HEK293 (cell line): ENCODE data around the gene NAPSA.

Experiments
- CTCF ChIP-seq: fragments of 450-650 bp; formaldehyde crosslinking; IDR thresholded peaks from 2 replicates; pipeline ENCODE4 v1.5.1; 2016; ENCODE audit warnings: missing biosample characterization, missing genetic modification characterization
- GLIS1 ChIP-seq: fragments of 450-650 bp; formaldehyde crosslinking; IDR thresholded peaks from 2 replicates; pipeline ENCODE4 v1.5.1; 2016; ENCODE audit warnings: missing biosample characterization, missing genetic modification characterization
- KLF1 ChIP-seq: fragments of 450-650 bp; formaldehyde crosslinking; IDR thresholded peaks from 2 replicates; pipeline ENCODE4 v1.5.1; 2016; ENCODE audit warnings: missing biosample characterization, missing genetic modification characterization
- KLF9 ChIP-seq: fragments of 450-650 bp; formaldehyde crosslinking; IDR thresholded peaks from 2 replicates; pipeline ENCODE4 v1.5.1; 2016; ENCODE audit warnings: missing biosample characterization, missing genetic modification characterization, low read depth
- MEIS1 ChIP-seq: sonication (generic); formaldehyde crosslinking; IDR thresholded peaks from 2 replicates; pipeline ENCODE4 v1.8.1; 2022; ENCODE audit warnings: missing genetic modification reagents, mild to moderate bottlenecking, borderline replicate concordance
- SCRT1 ChIP-seq: fragments of 450-650 bp; formaldehyde crosslinking; IDR thresholded peaks from 2 replicates; pipeline ENCODE4 v1.5.1; 2016; ENCODE audit warnings: missing biosample characterization, missing genetic modification characterization, borderline replicate concordance
- TCF7L2 ChIP-seq: IDR thresholded peaks from 2 replicates; pipeline ENCODE4 v1.6.1; 2011; ENCODE audit warnings: low read depth, mild to moderate bottlenecking, inconsistent platforms, low read length, moderate library complexity, borderline replicate concordance
- ZBTB6 ChIP-seq: fragments of 450-650 bp; formaldehyde crosslinking; IDR thresholded peaks from 2 replicates; pipeline ENCODE4 v1.5.1; 2017; ENCODE audit warnings: missing biosample characterization, missing genetic modification characterization
- ZBTB8A ChIP-seq: fragments of 450-650 bp; formaldehyde crosslinking; IDR thresholded peaks from 2 replicates; pipeline ENCODE4 v1.5.1; 2016; ENCODE audit warnings: missing biosample characterization, missing genetic modification characterization
- ZFP69B ChIP-seq: fragments of 450-650 bp; formaldehyde crosslinking; IDR thresholded peaks from 2 replicates; pipeline ENCODE4 v1.5.1; 2016; ENCODE audit warnings: missing biosample characterization, missing genetic modification characterization
- ZIC2 ChIP-seq: fragments of 450-650 bp; formaldehyde crosslinking; IDR thresholded peaks from 2 replicates; pipeline ENCODE4 v1.5.1; 2016; ENCODE audit warnings: missing biosample characterization, missing genetic modification characterization
- ZNF148 ChIP-seq: fragments of 450-650 bp; formaldehyde crosslinking; IDR thresholded peaks from 2 replicates; pipeline ENCODE4 v1.5.0; 2017; ENCODE audit warnings: missing biosample characterization, missing genetic modification characterization, borderline replicate concordance
- ZNF19 ChIP-seq: fragments of 450-650 bp; formaldehyde crosslinking; IDR thresholded peaks from 2 replicates; pipeline ENCODE4; 2016; ENCODE audit warnings: missing biosample characterization, missing genetic modification characterization, low read depth
- ZNF24 ChIP-seq: fragments of 450-650 bp; formaldehyde crosslinking; IDR thresholded peaks from 2 replicates; pipeline ENCODE4 v1.5.1; 2016; ENCODE audit warnings: missing biosample characterization, missing genetic modification characterization
- ZNF292 ChIP-seq: fragments of 450-650 bp; formaldehyde crosslinking; IDR thresholded peaks from 2 replicates; pipeline ENCODE4 v1.5.1; 2016; ENCODE audit warnings: low read depth, missing biosample characterization, missing genetic modification characterization, borderline replicate concordance
- ZNF302 ChIP-seq: fragments of 450-650 bp; formaldehyde crosslinking; IDR thresholded peaks from 2 replicates; pipeline ENCODE4 v1.5.1; 2016; ENCODE audit warnings: missing biosample characterization, missing genetic modification characterization, low read depth
- ZNF324 ChIP-seq: fragments of 450-650 bp; formaldehyde crosslinking; IDR thresholded peaks from 2 replicates; pipeline ENCODE4 v1.5.1; 2016; ENCODE audit warnings: missing biosample characterization, missing genetic modification characterization
- ZNF423 ChIP-seq: fragments of 450-650 bp; formaldehyde crosslinking; IDR thresholded peaks from 2 replicates; pipeline ENCODE4 v1.5.1; 2016; ENCODE audit warnings: missing biosample characterization, missing genetic modification characterization
- ZNF473 ChIP-seq: fragments of 450-650 bp; formaldehyde crosslinking; IDR thresholded peaks from 2 replicates; pipeline ENCODE4 v1.5.1; 2017; ENCODE audit warnings: missing biosample characterization, missing genetic modification characterization
- ZNF501 ChIP-seq: fragments of 450-650 bp; formaldehyde crosslinking; IDR thresholded peaks from 2 replicates; pipeline ENCODE4 v1.5.1; 2016; ENCODE audit warnings: missing biosample characterization, missing genetic modification characterization
- ZNF510 ChIP-seq: fragments of 450-650 bp; formaldehyde crosslinking; IDR thresholded peaks from 2 replicates; pipeline ENCODE4 v1.5.1; 2018; ENCODE audit warnings: mild to moderate bottlenecking, missing genetic modification characterization, missing biosample characterization; ENCODE audit not compliant: insufficient replicate concordance
- ZNF558 ChIP-seq: fragments of 450-650 bp; formaldehyde crosslinking; IDR thresholded peaks from 2 replicates; pipeline ENCODE4 v1.5.1; 2016; ENCODE audit warnings: missing biosample characterization, missing genetic modification characterization
- ZNF585B ChIP-seq: fragments of 450-650 bp; formaldehyde crosslinking; IDR thresholded peaks from 2 replicates; pipeline ENCODE4 v1.5.1; 2016; ENCODE audit warnings: missing biosample characterization, missing genetic modification characterization
- ZNF600 ChIP-seq: fragments of 450-650 bp; formaldehyde crosslinking; IDR thresholded peaks from 2 replicates; pipeline ENCODE4 v1.5.1; 2016; ENCODE audit warnings: missing biosample characterization, missing genetic modification characterization
- ZNF704 ChIP-seq: fragments of 450-650 bp; formaldehyde crosslinking; IDR thresholded peaks from 2 replicates; pipeline ENCODE4 v1.5.1; 2016; ENCODE audit warnings: missing biosample characterization, missing genetic modification characterization
- ZNF785 ChIP-seq: fragments of 450-650 bp; formaldehyde crosslinking; IDR thresholded peaks from 2 replicates; pipeline ENCODE4 v1.5.1; 2016; ENCODE audit warnings: missing biosample characterization, missing genetic modification characterization
- ZSCAN16 ChIP-seq: fragments of 450-650 bp; formaldehyde crosslinking; IDR thresholded peaks from 2 replicates; pipeline ENCODE4 v1.5.1; 2016; ENCODE audit warnings: missing biosample characterization, missing genetic modification characterization
- TF ChIP-seq, protein P1 (sequence below): fragments of 450-650 bp; formaldehyde crosslinking; IDR thresholded peaks from 2 replicates; pipeline ENCODE4 v1.5.1; 2016; ENCODE audit warnings: missing biosample characterization, missing genetic modification characterization
- TF ChIP-seq, protein P2 (sequence below): fragments of 450-650 bp; formaldehyde crosslinking; IDR thresholded peaks from 2 replicates; pipeline ENCODE4 v1.5.1; 2016; ENCODE audit warnings: missing biosample characterization, missing genetic modification characterization

Gene NAPSA

DNA sequence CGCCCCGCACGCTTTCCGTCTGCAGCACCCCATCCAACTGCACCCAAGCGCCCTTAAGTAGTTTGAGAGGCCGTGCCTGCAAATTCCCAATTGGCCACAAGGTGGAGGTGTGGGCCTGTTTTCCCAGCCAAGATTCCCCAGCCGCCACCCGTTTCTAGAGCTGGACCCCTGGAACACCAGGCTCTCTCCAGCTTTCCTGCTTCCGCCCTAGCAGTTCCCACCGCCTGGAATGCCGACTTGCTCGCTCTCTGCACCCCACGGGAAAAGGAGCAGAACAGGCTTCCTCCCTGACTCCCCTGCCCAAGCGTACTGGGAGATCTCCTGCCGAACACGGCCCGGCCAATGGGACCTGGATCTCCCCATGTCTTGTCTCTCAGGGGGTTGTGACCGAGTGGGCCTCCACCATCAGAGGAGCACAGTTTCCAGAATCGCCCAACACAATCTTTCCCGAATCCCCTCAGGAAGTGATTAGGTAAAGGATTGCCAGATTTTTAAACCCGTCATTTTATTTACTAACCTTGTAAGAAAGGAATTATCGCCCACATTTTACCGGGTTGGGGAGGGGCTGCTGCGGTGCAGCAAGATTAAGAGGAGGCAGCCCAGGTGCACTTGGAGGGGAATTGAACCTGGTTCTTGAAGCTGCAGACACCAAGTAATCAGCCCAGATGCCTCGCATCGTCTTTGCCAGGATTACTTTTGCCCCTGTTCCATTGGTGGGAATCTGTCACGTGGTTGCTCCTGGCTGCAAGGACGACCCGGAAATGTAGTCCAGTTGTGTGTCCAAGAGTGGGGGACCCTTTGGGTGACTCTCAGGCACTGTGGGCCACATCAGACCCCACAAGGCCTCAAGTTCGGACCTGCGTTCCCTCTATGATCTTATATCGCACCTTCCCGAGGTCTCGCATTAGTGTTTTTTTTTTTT lies 3.5 kb upstream of the NAPSA start (continued):
- TF ChIP-seq ZNF24 (tag by site-specific recombination) (peak; percentile 40; the same call in 1 of the 2 replicates), ZNF324 (tag by site-specific recombination) (no peak), ZNF510 (tag by site-specific recombination) (no peak), ZNF423 (tag by site-specific recombination) (no peak), ZSCAN16 (no peak), KLF1 (tag by site-specific recombination) (no peak), ZNF558 (tag by site-specific recombination) (no peak), MEIS1 (CRISPR knock-in tag) (no peak), ZNF473 (tag by site-specific recombination) (no peak), ZNF785 (no peak), ZBTB8A (tag by site-specific recombination) (no peak), ZNF148 (tag by site-specific recombination) (no peak), ZNF292 (tag by site-specific recombination) (no peak), ZIC2 (tag by site-specific recombination) (no peak), ZNF585B (tag by site-specific recombination) (no peak), TCF7L2 (no peak), CTCF (tag by site-specific recombination) (peak; percentile 82), ZNF19 (tag by site-specific recombination) (no peak), ZBTB6 (peak; percentile 64; the same call in 1 of the 2 replicates), ZFP69B (tag by site-specific recombination) (no peak), KLF9 (tag by site-specific recombination) (no peak), SCRT1 (no peak), ZNF704 (no peak), GLIS1 (peak; percentile 19; the same call in 1 of the 2 replicates), ZNF501 (no peak; the same call in none of the 2 replicates), ZNF302 (tag by site-specific recombination) (no peak), ZNF600 (tag by site-specific recombination) (no peak)
- TF ChIP-seq, protein P1, sequence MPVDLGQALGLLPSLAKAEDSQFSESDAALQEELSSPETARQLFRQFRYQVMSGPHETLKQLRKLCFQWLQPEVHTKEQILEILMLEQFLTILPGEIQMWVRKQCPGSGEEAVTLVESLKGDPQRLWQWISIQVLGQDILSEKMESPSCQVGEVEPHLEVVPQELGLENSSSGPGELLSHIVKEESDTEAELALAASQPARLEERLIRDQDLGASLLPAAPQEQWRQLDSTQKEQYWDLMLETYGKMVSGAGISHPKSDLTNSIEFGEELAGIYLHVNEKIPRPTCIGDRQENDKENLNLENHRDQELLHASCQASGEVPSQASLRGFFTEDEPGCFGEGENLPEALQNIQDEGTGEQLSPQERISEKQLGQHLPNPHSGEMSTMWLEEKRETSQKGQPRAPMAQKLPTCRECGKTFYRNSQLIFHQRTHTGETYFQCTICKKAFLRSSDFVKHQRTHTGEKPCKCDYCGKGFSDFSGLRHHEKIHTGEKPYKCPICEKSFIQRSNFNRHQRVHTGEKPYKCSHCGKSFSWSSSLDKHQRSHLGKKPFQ (tag by site-specific recombination): peak; percentile 77
- TF ChIP-seq, protein P2, sequence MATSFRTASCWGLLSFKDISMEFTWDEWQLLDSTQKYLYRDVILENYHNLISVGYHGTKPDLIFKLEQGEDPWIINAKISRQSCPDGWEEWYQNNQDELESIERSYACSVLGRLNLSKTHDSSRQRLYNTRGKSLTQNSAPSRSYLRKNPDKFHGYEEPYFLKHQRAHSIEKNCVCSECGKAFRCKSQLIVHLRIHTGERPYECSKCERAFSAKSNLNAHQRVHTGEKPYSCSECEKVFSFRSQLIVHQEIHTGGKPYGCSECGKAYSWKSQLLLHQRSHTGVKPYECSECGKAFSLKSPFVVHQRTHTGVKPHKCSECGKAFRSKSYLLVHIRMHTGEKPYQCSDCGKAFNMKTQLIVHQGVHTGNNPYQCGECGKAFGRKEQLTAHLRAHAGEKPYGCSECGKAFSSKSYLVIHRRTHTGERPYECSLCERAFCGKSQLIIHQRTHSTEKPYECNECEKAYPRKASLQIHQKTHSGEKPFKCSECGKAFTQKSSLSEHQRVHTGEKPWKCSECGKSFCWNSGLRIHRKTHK (tag by site-specific recombination): no peak
